HepG2 (cell line): ENCODE data around the gene RAD23A. TPM values are rescaled to one million over a fixed set of nuclear protein-coding genes. Genes with fewer than 3 reads are reported as not detected.

ENCODE experiments used
- AKAP8 ChIP-seq: sonication (generic); formaldehyde crosslinking; IDR thresholded peaks from 2 replicates; pipeline ENCODE4 v1.5.1; 2020; ENCODE audit warnings: mild to moderate bottlenecking, missing genetic modification reagents
- BRD4 ChIP-seq: sonication (generic); formaldehyde crosslinking; IDR thresholded peaks from 2 replicates; pipeline ENCODE4 v1.4.0; 2020; ENCODE audit warnings: missing genetic modification reagents
- ELF4 ChIP-seq: sonication (generic); formaldehyde crosslinking; IDR thresholded peaks from 2 replicates; pipeline ENCODE4 v1.5.0; 2020; ENCODE audit warnings: missing genetic modification reagents, mild to moderate bottlenecking, moderate library complexity, borderline replicate concordance
- ETV6 ChIP-seq: sonication (generic); formaldehyde crosslinking; conservative IDR thresholded peaks from 2 replicates; pipeline ENCODE4 v1.4.0; 2020; ENCODE audit warnings: missing genetic modification reagents
- HOMEZ ChIP-seq: IDR thresholded peaks from 2 replicates; pipeline ENCODE4 v1.6.1; 2016; ENCODE audit warnings: low read depth
- KDM6A ChIP-seq: IDR thresholded peaks from 2 replicates; pipeline ENCODE4 v1.6.1; 2016; ENCODE audit warnings: low read depth
- NRL ChIP-seq: sonication (generic); formaldehyde crosslinking; IDR thresholded peaks from 2 replicates; pipeline ENCODE4 v1.5.0; 2020; ENCODE audit warnings: missing genetic modification reagents, mild to moderate bottlenecking, moderate library complexity, borderline replicate concordance
- PBX3 ChIP-seq: sonication (generic); formaldehyde crosslinking; IDR thresholded peaks from 2 replicates; pipeline ENCODE4 v1.8.1; 2023; ENCODE audit warnings: missing genetic modification reagents, inconsistent platforms, borderline replicate concordance
- PLSCR1 ChIP-seq: sonication (generic); formaldehyde crosslinking; IDR thresholded peaks from 2 replicates; pipeline ENCODE4 v1.5.0; 2020; ENCODE audit warnings: missing genetic modification reagents, mild to moderate bottlenecking, borderline replicate concordance
- TP53 ChIP-seq: sonication (generic); formaldehyde crosslinking; conservative IDR thresholded peaks from 2 replicates; pipeline ENCODE4 v1.4.0; 2020; ENCODE audit warnings: missing genetic modification reagents
- ZBED4 ChIP-seq: sonication (generic); formaldehyde crosslinking; IDR thresholded peaks from 2 replicates; pipeline ENCODE4 v1.4.0; 2020; ENCODE audit warnings: missing genetic modification reagents, borderline replicate concordance
- ZHX1 ChIP-seq: sonication (generic); formaldehyde crosslinking; IDR thresholded peaks from 2 replicates; pipeline ENCODE4 v1.8.1; 2022; ENCODE audit warnings: low read depth, mild to moderate bottlenecking, missing genetic modification reagents
- ZNF251 ChIP-seq: sonication (generic); formaldehyde crosslinking; IDR thresholded peaks from 2 replicates; pipeline ENCODE4 v1.9.0; 2021; ENCODE audit warnings: mild to moderate bottlenecking, missing genetic modification reagents
- ZNF557 ChIP-seq: sonication (generic); formaldehyde crosslinking; IDR thresholded peaks from 2 replicates; pipeline ENCODE4 v1.4.0; 2020; ENCODE audit warnings: missing genetic modification reagents
- ZNF576 ChIP-seq: sonication (generic); formaldehyde crosslinking; IDR thresholded peaks from 2 replicates; pipeline ENCODE4 v1.4.0; 2020; ENCODE audit warnings: mild to moderate bottlenecking, missing genetic modification reagents
- ZNF639 ChIP-seq: conservative IDR thresholded peaks from 2 replicates; pipeline ENCODE4 v1.6.1; 2018; ENCODE audit warnings: missing genetic modification reagents
- ZNF772 ChIP-seq: sonication (generic); formaldehyde crosslinking; IDR thresholded peaks from 2 replicates; pipeline ENCODE4 v1.5.0; 2020; ENCODE audit warnings: mild to moderate bottlenecking, missing genetic modification reagents
- polyA plus RNA-seq, 8 experiments: library from polyadenylated mRNA; depleted of rRNA in 3 of 8; stranded (reverse) in 7 of 8; unstranded in 1 of 8; fragments of >200 nt; fragmentation: Illumina TruSeq in 4 of 8; extraction: Trizol in 4 of 8; gene quantifications; 2 replicates each; pipeline versions ENCODE4 v1.2.1 to v1.2.3, GENCODE V29; 2011 to 2016; ENCODE audit warnings: low read depth in 4 of 8, missing spikeins in 1 of 8, mixed read lengths in 1 of 8; ENCODE audit not compliant: insufficient read depth in 1 of 8
- total RNA-seq, 5 experiments: library from RNA; depleted of rRNA; stranded (reverse); fragments of >200 nt; fragmentation: Illumina TruSeq; extraction: Trizol; gene quantifications; 2 replicates each; pipeline ENCODE4 v1.2.3, GENCODE V29; 2016; ENCODE audit warnings: low read depth in 1 of 5

Gene RAD23A
- total and polyA plus RNA-seq, 2 of the 13 experiments (the other 11 are each of a cell fraction or from before 2014, with no cell fraction given): 42.5 to 54.2 TPM

GRCh38 chr19:12965017-12965811, 19.6 kb downstream of the RAD23A start (continued):
- TF ChIP-seq ZHX1 (CRISPR knock-in tag) (no peak), AKAP8 (CRISPR knock-in tag) (no peak), ELF4 (CRISPR knock-in tag) (no peak), ZNF639 (CRISPR knock-in tag) (no peak), BRD4 (CRISPR knock-in tag) (no peak), ZNF576 (CRISPR knock-in tag) (no peak), ZNF772 (CRISPR knock-in tag) (no peak), NRL (CRISPR knock-in tag) (0 out of 2 replicates have a peak, but pooled peaks have one; percentile 30), ZNF251 (CRISPR knock-in tag) (no peak), PBX3 (CRISPR knock-in tag) (no peak), ZBED4 (no peak), TP53 (no peak), ETV6 (no peak), ZNF557 (CRISPR knock-in tag) (no peak), PLSCR1 (CRISPR knock-in tag) (no peak), KDM6A (CRISPR knock-in tag) (no peak), HOMEZ (no peak)
